Measurements from ENCODE around the gene IFITM10.

Gene IFITM10

DNA sequence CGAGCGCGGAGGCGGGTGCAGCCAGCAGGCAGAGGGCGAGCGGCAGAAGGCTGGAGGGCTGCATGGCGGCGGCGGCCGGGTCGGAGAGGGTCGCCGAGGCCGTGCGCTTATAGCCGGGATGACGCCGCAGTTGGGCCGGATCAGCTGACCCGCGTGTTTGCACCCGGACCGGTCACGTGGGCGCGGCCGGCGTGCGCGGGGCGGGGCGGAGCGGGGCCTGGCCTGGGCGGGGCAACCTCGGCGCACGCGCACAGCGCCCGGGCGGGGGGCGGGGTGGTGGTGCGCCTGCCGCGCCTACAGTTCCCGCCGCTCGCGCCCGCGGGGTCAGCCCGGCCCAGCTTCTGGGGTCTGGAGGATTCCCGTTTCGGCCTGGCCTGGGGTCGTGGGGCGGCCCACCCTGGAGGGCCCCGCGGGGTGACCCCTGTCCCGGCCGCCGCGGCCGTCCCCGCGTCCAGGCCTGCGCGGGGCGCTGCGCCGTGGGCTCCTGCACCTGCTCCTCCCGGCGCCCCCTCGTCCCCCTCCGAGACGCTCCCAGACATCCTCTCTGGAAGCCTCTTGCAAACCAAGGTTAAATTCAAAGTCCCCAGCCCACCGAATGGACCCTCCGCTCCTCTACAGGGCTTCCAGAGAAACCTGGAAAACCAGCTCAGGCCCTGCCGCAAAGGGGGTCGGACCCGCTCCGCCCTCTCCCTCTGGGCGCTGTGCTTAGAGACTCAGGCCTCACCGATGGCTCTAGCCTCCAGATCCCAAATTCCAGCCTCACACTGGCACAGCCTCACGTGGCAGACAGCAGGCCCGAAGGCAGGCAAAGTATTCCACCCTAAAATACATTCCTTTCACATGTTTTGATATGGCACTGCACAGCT is 13.6 kb upstream of the IFITM10 start, which contains the start of gene CTSD:
TSS of gene CTSD (minus strand) at position 132 of the 866 bp plus-strand sequence. CDS start at position 64, 68 bp downstream.
- DNase-seq (ENCODE audit: low read depth in 2 of 2): peak; percentile 29 to 42

GRCh38 chr11:1763336-1763795 is 13.0 kb upstream of the IFITM10 start:
- DNase-seq (ENCODE audit: low read depth in 2 of 2): no peak

GRCh38 chr11:1762537-1763302 is 12.3 kb upstream of the IFITM10 start:
- DNase-seq (ENCODE audit: low read depth in 2 of 2): no peak

- DNase-seq (ENCODE audit: low read depth in 2 of 2): no peak
These were observed 11.6 kb upstream of the IFITM10 start for GRCh38 chr11:1761857-1762536.

- no peak for DNase-seq (ENCODE audit: low read depth in 2 of 2)
These were observed 10.9 kb upstream of the IFITM10 start for GRCh38 chr11:1761110-1761856.

DNA sequence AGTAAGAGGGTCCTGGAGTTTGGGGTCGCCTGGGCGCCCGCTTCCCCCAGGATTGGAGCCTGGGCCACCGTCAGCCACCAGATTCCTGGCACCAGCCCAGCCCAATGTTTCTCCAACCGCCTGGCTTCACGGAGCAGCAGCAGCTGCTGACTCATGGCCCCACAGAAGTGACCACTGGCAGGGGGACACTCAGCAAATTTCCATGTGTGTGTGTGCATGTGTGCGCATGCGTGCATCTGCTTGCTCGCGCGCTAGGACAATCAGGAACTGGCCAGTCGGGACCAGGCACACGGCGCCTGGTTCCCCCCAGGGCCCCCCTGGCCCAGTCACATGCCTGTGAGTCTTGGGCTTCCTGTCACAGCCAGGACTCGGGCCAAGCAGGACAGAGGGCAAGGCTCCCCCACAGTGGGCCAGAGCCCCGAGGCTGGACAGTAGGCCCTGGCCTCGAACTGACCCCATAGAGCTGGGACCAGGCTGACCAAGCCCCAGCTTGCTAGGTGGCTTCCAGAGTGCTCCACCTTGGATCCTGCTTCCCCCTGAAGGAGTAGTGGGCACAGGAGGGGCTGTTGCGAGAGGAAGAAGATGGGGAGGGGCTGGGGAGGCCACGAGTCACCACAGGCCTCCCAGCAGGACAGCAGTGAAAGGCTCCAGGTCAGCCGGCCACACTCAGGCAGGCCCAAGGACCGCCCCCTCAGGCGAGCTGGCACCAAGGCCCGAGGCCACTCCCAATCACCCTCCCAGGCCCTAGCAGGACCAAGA is 10.1 kb upstream of the IFITM10 start:
- DNase-seq (ENCODE audit: low read depth in 2 of 2): no peak

GRCh38 chr11:1759851-1760220 is 9.4 kb upstream of the IFITM10 start:
- DNase-seq (ENCODE audit: low read depth in 2 of 2): no peak

- DNase-seq (ENCODE audit: low read depth in 2 of 2): no peak
These were observed 8.9 kb upstream of the IFITM10 start for GRCh38 chr11:1759151-1759850.

GRCh38 chr11:1758611-1759150 is 8.3 kb upstream of the IFITM10 start:
- DNase-seq (ENCODE audit: low read depth in 2 of 2): no peak

GRCh38 chr11:1757861-1758610 is 7.6 kb upstream of the IFITM10 start:
- DNase-seq (ENCODE audit: low read depth in 2 of 2): no peak

DNA sequence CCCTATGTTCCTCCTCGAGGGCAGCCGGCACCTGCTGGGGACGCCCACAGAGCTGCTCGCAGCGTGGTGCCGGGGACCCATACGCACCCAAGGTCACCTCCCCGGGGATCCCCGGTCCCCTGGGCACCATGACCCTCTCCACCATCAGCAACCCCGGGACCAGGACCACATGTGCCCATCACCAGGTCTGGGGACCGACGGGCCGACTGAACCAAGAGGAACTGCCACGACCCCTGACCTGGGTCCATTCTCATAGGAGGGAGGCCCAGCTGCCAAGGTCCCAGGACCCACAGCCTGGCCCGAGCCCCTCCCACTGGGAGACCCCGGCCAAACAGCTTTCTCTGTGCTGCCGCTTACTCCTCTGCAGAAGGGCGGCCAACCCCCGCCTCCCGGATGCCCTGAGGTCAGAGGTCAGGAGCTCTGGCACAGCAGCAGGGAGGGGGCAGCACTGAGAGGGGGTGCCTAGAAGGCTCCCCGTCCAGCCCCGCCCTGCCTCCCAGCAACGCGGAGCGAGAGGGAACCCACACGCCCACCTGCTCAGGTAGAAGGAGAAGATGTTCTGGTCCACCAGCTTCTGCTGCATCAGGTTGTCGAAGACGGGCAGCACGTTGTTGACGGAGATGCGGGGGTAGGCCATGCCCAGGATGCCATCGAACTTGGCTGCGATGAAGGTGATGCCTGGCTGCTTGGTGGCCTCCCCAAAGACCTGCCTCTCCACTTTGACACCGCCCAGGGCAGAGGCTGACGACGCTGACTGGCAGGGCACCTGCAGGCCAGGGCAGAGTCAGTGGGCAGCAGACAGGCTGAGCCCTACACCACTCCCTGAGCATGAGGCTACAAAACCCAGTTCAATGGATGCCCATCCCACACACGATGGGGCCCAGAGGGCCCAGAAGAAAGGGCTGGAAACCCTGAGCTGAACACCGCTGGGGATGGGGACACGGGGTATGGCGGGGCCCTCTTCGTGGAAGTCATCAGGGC is 6.7 kb upstream of the IFITM10 start:
- DNase-seq (ENCODE audit: low read depth in 2 of 2): no peak

DNA sequence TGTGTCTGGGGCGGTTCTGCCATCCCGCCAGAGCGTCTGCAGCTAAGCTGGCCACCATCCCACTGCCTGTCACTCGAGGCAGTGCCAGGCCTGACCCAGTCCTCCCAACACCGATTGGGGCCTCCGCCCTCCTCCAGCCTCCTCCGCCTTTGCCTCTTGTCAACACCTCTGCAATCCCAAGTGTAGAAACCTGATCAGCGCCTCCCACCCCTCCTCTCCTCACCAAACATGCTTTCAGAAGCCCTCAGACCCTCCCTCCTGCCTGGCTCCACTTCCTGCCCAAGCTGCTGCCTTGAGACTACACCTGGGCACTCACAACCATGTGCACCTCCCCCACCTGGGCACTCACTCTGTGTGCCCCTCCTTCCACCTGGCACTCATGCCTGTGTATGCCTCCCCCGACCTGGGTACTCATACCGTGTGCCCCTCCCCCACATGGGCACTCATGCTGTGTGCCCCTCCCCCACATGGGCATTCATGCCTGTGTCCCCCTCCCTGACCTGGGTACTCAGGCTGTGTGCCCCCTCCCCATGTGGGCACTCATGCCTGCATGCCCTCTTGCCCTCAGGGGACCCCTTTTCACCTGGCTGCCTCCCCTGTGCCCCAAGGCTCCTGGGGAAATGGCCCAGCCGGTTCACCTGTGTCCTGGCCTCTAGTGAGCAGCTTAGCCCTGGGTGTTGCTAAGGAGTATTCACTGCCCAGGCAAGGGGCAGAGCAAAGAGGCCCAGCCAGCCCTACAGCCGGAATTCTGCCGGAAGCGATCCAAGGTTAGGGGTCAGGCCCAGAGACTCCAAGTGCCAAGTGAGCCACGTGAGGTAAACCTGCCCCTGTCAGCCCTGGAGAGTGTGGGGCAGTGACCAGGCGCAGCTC is 5.5 kb upstream of the IFITM10 start:
- no peak for DNase-seq (ENCODE audit: low read depth in 2 of 2)

GRCh38 chr11:1755344-1755691 is 4.9 kb upstream of the IFITM10 start:
- DNase-seq (ENCODE audit: low read depth in 2 of 2): no peak

- no peak for DNase-seq (ENCODE audit: low read depth in 2 of 2)
These were observed 4.2 kb upstream of the IFITM10 start for GRCh38 chr11:1754376-1755150.

DNA sequence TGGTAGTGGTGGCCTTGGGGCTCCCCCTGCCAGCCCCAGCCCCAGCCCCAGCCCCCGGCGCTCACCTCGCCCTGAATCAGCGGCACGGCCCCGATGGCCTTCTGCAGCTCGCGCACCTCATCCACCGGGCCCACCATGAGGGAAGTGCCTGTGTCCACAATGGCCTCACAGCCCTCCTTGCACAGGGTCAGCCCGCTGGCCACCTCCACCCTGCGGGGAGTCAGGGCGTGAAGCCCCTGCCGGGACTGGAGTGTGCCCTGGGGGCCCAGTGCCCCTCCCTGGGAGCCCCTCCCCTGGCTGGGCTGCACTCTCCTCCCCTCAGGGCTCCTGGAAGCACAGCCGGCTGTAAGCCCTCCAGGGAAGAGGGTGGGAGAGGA is 3.5 kb upstream of the IFITM10 start:
- no peak for DNase-seq (ENCODE audit: low read depth in 2 of 2)

DNA sequence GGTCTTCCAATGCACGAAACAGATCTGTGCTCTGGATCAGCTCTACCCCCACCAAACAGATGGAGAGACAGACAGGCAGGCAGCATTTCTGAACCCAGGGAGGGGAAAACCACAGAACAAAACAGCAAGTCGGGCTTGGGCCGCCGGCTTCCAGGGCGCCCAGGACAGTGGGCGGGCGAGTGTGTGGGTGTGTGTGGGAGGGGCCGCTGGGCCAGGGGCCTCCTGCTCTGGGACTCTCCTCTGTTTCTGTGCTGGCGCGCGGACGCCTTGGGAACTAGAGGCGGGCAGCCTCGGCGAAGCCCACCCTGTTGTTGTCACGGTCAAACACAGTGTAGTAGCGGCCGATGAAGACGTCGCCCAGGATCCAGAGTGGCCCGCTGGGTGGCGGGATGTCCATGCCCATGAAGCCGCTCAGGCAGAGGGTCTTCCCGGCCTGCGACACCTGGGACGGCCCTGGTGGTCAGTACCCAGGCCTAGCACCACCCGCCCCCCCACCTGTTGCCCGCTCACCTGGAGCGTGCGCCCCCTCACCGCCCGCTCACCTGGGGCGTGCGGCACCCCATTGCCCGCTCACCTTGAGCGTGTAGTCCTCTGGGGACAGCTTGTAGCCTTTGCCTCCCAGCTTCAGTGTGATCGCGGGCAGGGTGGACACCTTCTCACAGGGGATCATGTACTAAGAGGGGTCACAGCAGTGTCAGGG is 3.0 kb upstream of the IFITM10 start:
- DNase-seq (ENCODE audit: low read depth in 2 of 2): no peak

Measured in fibroblast of skin of left biceps (primary cell).